ENCODE results near the gene UBALD2. TPM values are rescaled to one million over a fixed set of nuclear protein-coding genes. Genes with fewer than 3 reads are reported as not detected.

Gene UBALD2
- total and polyA plus RNA-seq, 2 of the 13 experiments (the other 11 are each of a cell fraction or from before 2014, with no cell fraction given), result 3.3 to 89.7 TPM

DNA sequence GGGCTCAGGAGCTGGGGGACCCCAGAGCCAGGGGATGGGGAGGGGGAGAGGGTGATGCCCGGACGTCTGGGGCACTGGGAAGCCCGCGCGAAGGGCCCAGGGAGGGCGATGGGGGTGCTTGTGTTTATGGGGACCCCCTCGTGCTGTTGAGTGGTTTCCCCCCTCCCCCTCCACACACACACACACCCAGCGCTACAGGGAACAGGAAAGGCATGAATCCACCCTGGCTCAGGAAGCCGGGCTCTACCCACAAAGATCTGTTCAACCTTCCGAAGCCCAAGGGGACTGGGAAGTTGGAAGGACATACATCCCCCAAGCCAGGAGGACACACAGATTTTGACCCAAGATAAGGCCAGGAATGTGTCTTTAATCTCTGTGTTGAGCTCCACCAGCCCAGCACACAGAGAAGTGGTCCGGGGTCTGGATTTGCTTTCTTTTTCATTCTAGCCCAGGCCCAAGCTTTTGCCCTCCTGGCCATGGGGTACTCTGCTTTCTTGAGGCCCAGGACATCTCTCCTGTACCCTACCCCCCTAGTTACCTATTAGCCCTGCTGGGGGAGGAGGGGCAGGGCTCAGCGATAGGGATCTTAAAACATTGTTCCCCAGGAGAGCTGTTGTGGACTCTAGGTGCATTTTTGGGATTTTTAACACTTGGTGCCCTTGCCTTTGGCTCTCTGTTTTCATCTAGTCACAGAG is 1.2 kb downstream of the UBALD2 start:
- Histone ChIP-seq H3K4me2 (ENCODE audit: low read depth, low read length) (peak overlapping the region; percentile 98), H3K4me1 (ENCODE audit: insufficient read depth, low read length) (peaks cover 71% of the 10 kb centered on the region), H3K79me2 (ENCODE audit: insufficient read depth, low read length) (peaks cover 25% of the 10 kb centered on the region), H3K4me3 (replicated peaks in 1 of 3; ENCODE audit: insufficient read depth in 1 of 3, low read depth in 2 of 3, low read length in 3 of 3) (peak overlapping the region; percentile 88 to 98 (median 92)), H3K27ac (ENCODE audit: extremely low read length, insufficient read depth, low read length) (peak overlapping the region; percentile 63), H3K9me3 (ENCODE audit: low read length) (no peaks in the 10 kb centered on the region), H4K20me1 (ENCODE audit: insufficient read depth, low read length) (no peaks in the 10 kb centered on the region; the same call in 1 of the 2 replicates), H2AFZ (ENCODE audit: low read length) (no peak overlapping the region), H3K27me3 (ENCODE audit: control insufficient read depth in 1 of 2, insufficient read depth in 2 of 2, low read length in 2 of 2) (no peaks in the 10 kb centered on the region), H3K9ac (ENCODE audit: insufficient read depth, low read depth, low read length) (peak overlapping the region; percentile 84), H3K36me3 (replicated peaks in 1 of 2; ENCODE audit: control insufficient read depth in 1 of 2, insufficient read depth in 2 of 2, low read length in 2 of 2) (peaks cover 8 to 12% of the 10 kb centered on the region in 2 experiments; a peak in 3 of 5 replicates)
- in situ Hi-C loops (cut with HindIII; ENCODE audit: extremely low pct_ligation_motif_present, low pct_unique_long_range_greater_than_20kb), result no loop called here
- intact Hi-C loops (cut with micrococcal nuclease; ENCODE audit: unreplicated experiment), result no loop called here
- BruUV-seq (replicated peaks), result TSS peak; percentile 55
- FAIRE-seq (peak; percentile 57), DNase-seq (ENCODE audit: low spot score) (peak; percentile 52), ATAC-seq (no peak)
- WGBS (ENCODE audit: low lambda C conversion rate), result 1% methylated on average over 6 of the region's 12 CpGs
- CTCF ChIA-PET (ENCODE audit: low intra/inter-chr PET ratio, low total read pairs), result no interaction called here
- POLR2A ChIA-PET, result interaction anchor here (1.0 to 5.6 kb wide), 9 partner anchors 7 to 147 kb away, joined by 3 to 51 read pairs (median 4); no protein-coding TSS in a partner anchor
- no peak for TF ChIP-seq HNRNPH1 (optimal IDR thresholded peaks at IDR 0.05; ENCODE audit: low read depth, low read length)
- no peak for TF ChIP-seq ADNP (CRISPR knock-in tag; IDR thresholded peaks at IDR 0.05)
- TF ChIP-seq, protein P1, sequence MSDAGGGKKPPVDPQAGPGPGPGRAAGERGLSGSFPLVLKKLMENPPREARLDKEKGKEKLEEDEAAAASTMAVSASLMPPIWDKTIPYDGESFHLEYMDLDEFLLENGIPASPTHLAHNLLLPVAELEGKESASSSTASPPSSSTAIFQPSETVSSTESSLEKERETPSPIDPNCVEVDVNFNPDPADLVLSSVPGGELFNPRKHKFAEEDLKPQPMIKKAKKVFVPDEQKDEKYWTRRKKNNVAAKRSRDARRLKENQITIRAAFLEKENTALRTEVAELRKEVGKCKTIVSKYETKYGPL (CRISPR knock-in tag; IDR thresholded peaks at IDR 0.05), result no peak
- no peak for TF ChIP-seq NFIB (CRISPR knock-in tag; IDR thresholded peaks at IDR 0.05; ENCODE audit: borderline replicate concordance)
- TF ChIP-seq KDM2A (CRISPR knock-in tag; IDR thresholded peaks at IDR 0.05; ENCODE audit: borderline replicate concordance, low read depth), result peak; percentile 3; the same call in 1 of the 2 replicates
- TF ChIP-seq TBX2 (CRISPR knock-in tag; IDR thresholded peaks at IDR 0.05; ENCODE audit: borderline replicate concordance), result peak; percentile 45; the same call in 1 of the 2 replicates
- TF ChIP-seq MXD4 (CRISPR knock-in tag; IDR thresholded peaks at IDR 0.05), result no peak
- TF ChIP-seq EED (CRISPR knock-in tag; IDR thresholded peaks at IDR 0.05), result no peak
- TF ChIP-seq SRY (CRISPR knock-in tag; IDR thresholded peaks at IDR 0.05), result no peak
- TF ChIP-seq TSC22D2 (CRISPR knock-in tag; IDR thresholded peaks at IDR 0.05; ENCODE audit: borderline replicate concordance), result no peak
- no peak; the same call in 1 of the 2 replicates for TF ChIP-seq SMAD1 (CRISPR knock-in tag; IDR thresholded peaks at IDR 0.05; ENCODE audit: borderline replicate concordance, low read depth)
- no peak for TF ChIP-seq HNF1A (IDR thresholded peaks at IDR 0.05; ENCODE audit: low read depth)
- TF ChIP-seq HNF1A (CRISPR knock-in tag; IDR thresholded peaks at IDR 0.05; ENCODE audit: borderline replicate concordance), result no peak; the same call in 1 of the 2 replicates
- TF ChIP-seq HNF1B (CRISPR knock-in tag; IDR thresholded peaks at IDR 0.05), result peak; percentile 34; the same call in 1 of the 2 replicates
- TF ChIP-seq ZNF75D (CRISPR knock-in tag; IDR thresholded peaks at IDR 0.05; ENCODE audit: borderline replicate concordance), result no peak
- TF ChIP-seq KLF13 (CRISPR knock-in tag; IDR thresholded peaks at IDR 0.05), result no peak

Measured in HepG2 (cell line).